Lung (tissue), 12 donors: ENCODE measurements around the gene MAP4K3. TPM values are rescaled to one million over a fixed set of nuclear protein-coding genes. Genes with fewer than 3 reads are reported as not detected.
A peak's percentile ranks its signal among the peaks of the same experiment; 100 is the strongest.

ENCODE experiments used
- ATAC-seq: fragments of 200-7000 bp; cut with Tn5 transposase; one replicate; pipeline ENCODE4 v1.9.1; 2020; ENCODE audit warnings: moderate number of reproducible peaks; ENCODE audit not compliant: insufficient read depth, low FRiP score
- DNase-seq, 3 donors: peaks; one replicate each; pipeline ENCODE4 v3.0.0-alpha.2; 2013 to 2017
- H3K27ac ChIP-seq, 2 donors: one replicate each; pipeline ENCODE4 v1.5.1; 2013; ENCODE audit warnings: mild to moderate bottlenecking in 2 of 2, moderate library complexity in 2 of 2, control low read depth in 1 of 2, inconsistent platforms in 1 of 2, low read depth in 1 of 2, low read length in 1 of 2
- H3K27me3 ChIP-seq, 3 donors: one replicate each; pipeline ENCODE4 v1.5.1; 2013; ENCODE audit warnings: low read length in 2 of 3; ENCODE audit not compliant: control insufficient read depth in 3 of 3, insufficient read depth in 3 of 3
- H3K36me3 ChIP-seq, 4 donors: one replicate each; pipeline ENCODE4 v1.5.1; 2013; ENCODE audit warnings: low read length in 4 of 4, mild to moderate bottlenecking in 1 of 4, moderate library complexity in 1 of 4; ENCODE audit not compliant: control insufficient read depth in 4 of 4, insufficient read depth in 4 of 4
- H3K4me1 ChIP-seq, 5 donors: one replicate each; pipeline ENCODE4 v1.5.1; 2013; ENCODE audit warnings: low read length in 5 of 5, mild to moderate bottlenecking in 2 of 5, moderate library complexity in 1 of 5; ENCODE audit not compliant: control insufficient read depth in 5 of 5, insufficient read depth in 5 of 5
- H3K4me3 ChIP-seq: one replicate; pipeline ENCODE4 v1.5.1; 2013; ENCODE audit warnings: mild to moderate bottlenecking, control low read depth, moderate library complexity
- H3K9ac ChIP-seq, 2 donors: one replicate each; pipeline ENCODE4 v1.5.1; 2013; ENCODE audit warnings: low read length in 2 of 2, control low read depth in 1 of 2; ENCODE audit not compliant: insufficient read depth in 1 of 2
- H3K9me3 ChIP-seq, 4 donors: one replicate each; pipeline ENCODE4 v1.5.1; 2013; ENCODE audit warnings: low read length in 3 of 4, mild to moderate bottlenecking in 1 of 4, moderate library complexity in 1 of 4; ENCODE audit not compliant: control insufficient read depth in 4 of 4, insufficient read depth in 3 of 4
- CTCF ChIP-seq: IDR thresholded peaks from 2 replicates; pipeline ENCODE4 v1.5.1; 2012; ENCODE audit warnings: mild to moderate bottlenecking; ENCODE audit errors: control extremely low read depth, extremely low read depth
- WGBS, 2 donors: extraction: QIAGEN DNeasy Blood & Tissue Kit; methylation state at CpG; one replicate each; pipeline ENCODE4 v1.1.7; 2013; 5-methylcytosine and 5-hydroxymethylcytosine counted together
- polyA plus RNA-seq, 2 donors: library from polyadenylated mRNA; stranded (reverse); fragments of 200-250 nt; gene quantifications; one replicate each; pipeline ENCODE4 v1.2.1, GENCODE V29; 2013
- total RNA-seq, 2 donors: library from RNA; depleted of rRNA in 1 of 2; stranded (reverse); fragments of >200 nt in 1 of 2; gene quantifications; one replicate each; pipeline ENCODE4 v1.2.1, GENCODE V29; 2014 to 2021
- donor health status: control.
- donor health status: control.
- donor health status: Bipolar disorder and iron deficiency.
- donor health status: healthy.
- donor health status: DM: yes; HTN: yes; CAD: no.

MAP4K3 gene
- total and polyA plus RNA-seq, 4 donors = 9.9 to 97.9 (median 27.1) TPM

GRCh38 chr2:39306626-39307025, 130.5 kb downstream of the MAP4K3 start:
- Histone ChIP-seq H3K4me1 (no peaks in the 10 kb centered on the region), H3K4me3 (no peak overlapping the region), H3K27me3 (no peaks in the 10 kb centered on the region), H3K36me3 (peaks cover 0 to 14% (median 6%) of the 10 kb centered on the region in 4 donors), H3K9me3 (no peaks in the 10 kb centered on the region), H3K27ac (no peak overlapping the region), H3K9ac (no peak overlapping the region)
- no peak for TF ChIP-seq CTCF
- WGBS, 2 donors = 74 to 88% methylated on average over 1 of the region's 1 CpG
- DNase-seq (no peak), ATAC-seq (no peak)

GRCh38 chr2:39304729-39305128, 132.4 kb downstream of the MAP4K3 start:
- ATAC-seq = no peak
- Histone ChIP-seq H3K36me3 (peaks cover 0 to 12% (median 3%) of the 10 kb centered on the region in 4 donors), H3K9me3 (no peaks in the 10 kb centered on the region), H3K4me3 (no peak overlapping the region), H3K27me3 (no peaks in the 10 kb centered on the region), H3K27ac (no peak overlapping the region), H3K4me1 (peaks cover 0 to 16% (median 2%) of the 10 kb centered on the region in 5 donors), H3K9ac (no peak overlapping the region)
- no peak for DNase-seq
- TF ChIP-seq CTCF = no peak
- WGBS, 2 donors = 79 to 91% methylated on average over 4 of the region's 4 CpGs

- no peaks in the 10 kb centered on the region for H3K9me3 ChIP-seq
- no peaks in the 10 kb centered on the region for H3K27me3 ChIP-seq
- ATAC-seq (no peak), DNase-seq (no peak)
- H3K4me1 ChIP-seq = peaks cover 0 to 16% (median 2%) of the 10 kb centered on the region in 5 donors
- TF ChIP-seq CTCF = no peak
- H3K27ac ChIP-seq = no peak overlapping the region
- H3K36me3 ChIP-seq = peaks cover 0 to 12% (median 3%) of the 10 kb centered on the region in 4 donors
- 89 to 93% methylated on average over 1 of the region's 1 CpG for WGBS, 2 donors
- H3K4me3 ChIP-seq = no peak overlapping the region
- no peak overlapping the region for H3K9ac ChIP-seq
These were observed 132.9 kb downstream of the MAP4K3 start for GRCh38 chr2:39304200-39304599.

GRCh38 chr2:39301352-39301751, 135.7 kb downstream of the MAP4K3 start:
- H3K9ac ChIP-seq = no peak overlapping the region
- H3K27me3 ChIP-seq = no peaks in the 10 kb centered on the region
- peak in 1 of 3 donors; percentile 26 for DNase-seq
- H3K36me3 ChIP-seq = peaks cover 4 to 13% (median 5%) of the 10 kb centered on the region in 4 donors
- H3K9me3 ChIP-seq = no peaks in the 10 kb centered on the region
- no peak for ATAC-seq
- no peak for TF ChIP-seq CTCF
- no peak overlapping the region for H3K27ac ChIP-seq
- peaks cover 0 to 16% (median 2%) of the 10 kb centered on the region in 5 donors for H3K4me1 ChIP-seq
- WGBS, 2 donors = 84 to 94% methylated on average over 6 of the region's 6 CpGs
- H3K4me3 ChIP-seq = no peak overlapping the region
